Measurements from ENCODE around the gene CD44.

Gene CD44

GRCh38 chr11:35262056-35262455 is 123.1 kb downstream of the CD44 start:
- Histone ChIP-seq H3K36me3 (ENCODE audit: control insufficient read depth, insufficient read depth, low read length) (no peaks in the 10 kb centered on the region), H3K9me3 (ENCODE audit: control insufficient read depth, low read length) (no peaks in the 10 kb centered on the region), H3K4me3 (ENCODE audit: insufficient read depth, low read depth, low read length, poor library complexity, severe bottlenecking) (no peak overlapping the region), H3K27me3 (replicated peaks; ENCODE audit: control insufficient read depth, insufficient read depth, low read length, poor library complexity, severe bottlenecking) (no peaks in the 10 kb centered on the region), H3K27ac (ENCODE audit: insufficient read depth, low read length, poor library complexity, severe bottlenecking) (no peak overlapping the region), H3K4me1 (ENCODE audit: control insufficient read depth, insufficient read depth, low read length, poor library complexity, severe bottlenecking) (peaks cover 11% of the 10 kb centered on the region)
- no peak for DNase-seq

- Histone ChIP-seq H3K36me3 (ENCODE audit: control insufficient read depth, insufficient read depth, low read length) (no peaks in the 10 kb centered on the region), H3K27me3 (replicated peaks; ENCODE audit: control insufficient read depth, insufficient read depth, low read length, poor library complexity, severe bottlenecking) (no peaks in the 10 kb centered on the region), H3K9me3 (ENCODE audit: control insufficient read depth, low read length) (no peaks in the 10 kb centered on the region), H3K27ac (ENCODE audit: insufficient read depth, low read length, poor library complexity, severe bottlenecking) (no peak overlapping the region), H3K4me3 (ENCODE audit: insufficient read depth, low read depth, low read length, poor library complexity, severe bottlenecking) (no peak overlapping the region), H3K4me1 (ENCODE audit: control insufficient read depth, insufficient read depth, low read length, poor library complexity, severe bottlenecking) (peaks cover 4% of the 10 kb centered on the region)
- no peak for DNase-seq
Observed at GRCh38 chr11:35262735-35263134, 123.8 kb downstream of the CD44 start.

- Histone ChIP-seq H3K36me3 (ENCODE audit: control insufficient read depth, insufficient read depth, low read length) (no peaks in the 10 kb centered on the region), H3K4me3 (ENCODE audit: insufficient read depth, low read depth, low read length, poor library complexity, severe bottlenecking) (no peak overlapping the region), H3K27me3 (replicated peaks; ENCODE audit: control insufficient read depth, insufficient read depth, low read length, poor library complexity, severe bottlenecking) (no peaks in the 10 kb centered on the region), H3K27ac (ENCODE audit: insufficient read depth, low read length, poor library complexity, severe bottlenecking) (no peak overlapping the region), H3K4me1 (ENCODE audit: control insufficient read depth, insufficient read depth, low read length, poor library complexity, severe bottlenecking) (no peaks in the 10 kb centered on the region), H3K9me3 (ENCODE audit: control insufficient read depth, low read length) (no peaks in the 10 kb centered on the region)
- no peak for DNase-seq
Observed at GRCh38 chr11:35265755-35266454, 126.9 kb downstream of the CD44 start.

DNA sequence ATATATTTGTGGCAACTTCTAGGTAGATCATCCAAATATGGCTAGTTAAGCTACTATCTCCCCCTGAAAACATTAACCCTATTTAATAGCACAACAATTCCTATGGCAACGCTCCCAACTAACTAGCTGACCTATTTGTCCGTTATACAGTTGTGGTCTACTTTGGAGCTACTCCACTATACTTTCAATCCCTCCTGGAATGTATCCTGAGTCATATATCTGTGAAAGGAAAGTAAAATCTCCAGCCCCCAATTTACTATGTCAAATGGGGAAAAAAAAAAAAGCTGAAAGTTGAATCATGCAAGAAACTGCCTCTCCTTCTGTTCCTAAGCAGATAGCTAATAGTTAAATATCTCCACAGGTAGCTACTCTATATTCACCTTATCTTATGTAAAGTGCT is 128.5 kb downstream of the CD44 start:
- DNase-seq, result no peak
- Histone ChIP-seq H3K27me3 (replicated peaks; ENCODE audit: control insufficient read depth, insufficient read depth, low read length, poor library complexity, severe bottlenecking) (no peaks in the 10 kb centered on the region), H3K4me1 (ENCODE audit: control insufficient read depth, insufficient read depth, low read length, poor library complexity, severe bottlenecking) (peaks cover 5% of the 10 kb centered on the region), H3K27ac (ENCODE audit: insufficient read depth, low read length, poor library complexity, severe bottlenecking) (no peak overlapping the region), H3K9me3 (ENCODE audit: control insufficient read depth, low read length) (no peaks in the 10 kb centered on the region), H3K36me3 (ENCODE audit: control insufficient read depth, insufficient read depth, low read length) (no peaks in the 10 kb centered on the region), H3K4me3 (ENCODE audit: insufficient read depth, low read depth, low read length, poor library complexity, severe bottlenecking) (no peak overlapping the region)

DNA sequence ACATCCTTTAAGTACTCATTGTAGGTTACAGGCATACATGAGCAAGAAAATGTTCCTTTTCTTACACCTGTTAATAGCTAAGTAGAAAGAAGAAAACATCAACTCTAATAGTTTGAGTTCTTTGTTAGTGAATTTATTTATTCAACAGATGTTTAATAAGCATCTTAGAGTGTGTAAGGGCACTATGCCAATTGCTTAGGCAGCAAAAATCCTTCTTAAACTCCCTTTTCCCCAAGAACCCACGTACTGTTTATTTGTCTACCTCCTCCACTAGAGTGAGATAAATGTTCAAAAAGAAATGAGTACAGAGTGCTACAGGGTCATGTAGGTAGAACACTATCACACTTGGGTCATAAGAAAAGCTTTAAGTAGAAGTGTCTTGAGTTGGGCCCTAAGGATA is 131.4 kb downstream of the CD44 start:
- Histone ChIP-seq H3K27me3 (replicated peaks; ENCODE audit: control insufficient read depth, insufficient read depth, low read length, poor library complexity, severe bottlenecking) (no peaks in the 10 kb centered on the region), H3K9me3 (ENCODE audit: control insufficient read depth, low read length) (no peaks in the 10 kb centered on the region), H3K36me3 (ENCODE audit: control insufficient read depth, insufficient read depth, low read length) (no peaks in the 10 kb centered on the region), H3K4me1 (ENCODE audit: control insufficient read depth, insufficient read depth, low read length, poor library complexity, severe bottlenecking) (peaks cover 14% of the 10 kb centered on the region), H3K4me3 (ENCODE audit: insufficient read depth, low read depth, low read length, poor library complexity, severe bottlenecking) (no peak overlapping the region), H3K27ac (ENCODE audit: insufficient read depth, low read length, poor library complexity, severe bottlenecking) (no peak overlapping the region)
- DNase-seq, result no peak

GRCh38 chr11:35271031-35271430 is 132.1 kb downstream of the CD44 start:
- H3K27me3 ChIP-seq (replicated peaks; ENCODE audit: control insufficient read depth, insufficient read depth, low read length, poor library complexity, severe bottlenecking), result no peaks in the 10 kb centered on the region
- H3K4me3 ChIP-seq (ENCODE audit: insufficient read depth, low read depth, low read length, poor library complexity, severe bottlenecking), result no peak overlapping the region
- peaks cover 14% of the 10 kb centered on the region for H3K4me1 ChIP-seq (ENCODE audit: control insufficient read depth, insufficient read depth, low read length, poor library complexity, severe bottlenecking)

GRCh38 chr11:35272391-35272902 is 133.5 kb downstream of the CD44 start:
- Histone ChIP-seq H3K27ac (ENCODE audit: insufficient read depth, low read length, poor library complexity, severe bottlenecking) (no peak overlapping the region), H3K4me1 (ENCODE audit: control insufficient read depth, insufficient read depth, low read length, poor library complexity, severe bottlenecking) (peaks cover 14% of the 10 kb centered on the region), H3K36me3 (ENCODE audit: control insufficient read depth, insufficient read depth, low read length) (no peaks in the 10 kb centered on the region), H3K9me3 (ENCODE audit: control insufficient read depth, low read length) (no peaks in the 10 kb centered on the region), H3K27me3 (replicated peaks; ENCODE audit: control insufficient read depth, insufficient read depth, low read length, poor library complexity, severe bottlenecking) (no peaks in the 10 kb centered on the region), H3K4me3 (ENCODE audit: insufficient read depth, low read depth, low read length, poor library complexity, severe bottlenecking) (peak overlapping the region; percentile 18)
- DNase-seq, result peak in 2 of 3 donors; percentile 4 to 33

More at GRCh38 chr11:35271031-35271430, 132.1 kb downstream of the CD44 start:
- no peak for DNase-seq
- H3K9me3 ChIP-seq (ENCODE audit: control insufficient read depth, low read length), result no peaks in the 10 kb centered on the region
- H3K36me3 ChIP-seq (ENCODE audit: control insufficient read depth, insufficient read depth, low read length), result no peaks in the 10 kb centered on the region
- H3K27ac ChIP-seq (ENCODE audit: insufficient read depth, low read length, poor library complexity, severe bottlenecking), result no peak overlapping the region

GRCh38 chr11:35274909-35275785 is 136.2 kb downstream of the CD44 start:
- no peak for DNase-seq
- Histone ChIP-seq H3K36me3 (ENCODE audit: control insufficient read depth, insufficient read depth, low read length) (no peaks in the 10 kb centered on the region), H3K4me1 (ENCODE audit: control insufficient read depth, insufficient read depth, low read length, poor library complexity, severe bottlenecking) (peaks cover 14% of the 10 kb centered on the region), H3K27me3 (replicated peaks; ENCODE audit: control insufficient read depth, insufficient read depth, low read length, poor library complexity, severe bottlenecking) (no peaks in the 10 kb centered on the region), H3K4me3 (ENCODE audit: insufficient read depth, low read depth, low read length, poor library complexity, severe bottlenecking) (no peak overlapping the region), H3K27ac (ENCODE audit: insufficient read depth, low read length, poor library complexity, severe bottlenecking) (no peak overlapping the region), H3K9me3 (ENCODE audit: control insufficient read depth, low read length) (no peaks in the 10 kb centered on the region)

DNA sequence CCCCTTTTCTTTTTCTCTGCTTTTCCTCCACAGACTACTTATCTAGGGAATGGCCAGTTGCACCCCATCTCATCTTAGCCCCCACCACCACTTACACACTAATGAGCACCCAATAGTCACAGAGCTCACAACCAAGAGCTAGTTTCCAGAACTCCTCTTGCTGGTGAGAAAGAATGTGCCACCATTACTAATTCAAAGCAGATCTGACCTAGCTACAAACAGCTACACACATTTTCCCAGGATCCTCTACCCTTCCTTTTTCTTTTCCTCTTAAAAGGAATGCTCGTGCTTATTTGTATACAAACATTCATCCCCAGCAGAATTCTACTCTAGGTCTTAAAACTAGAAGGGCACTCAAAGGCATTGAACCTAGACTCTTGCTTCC is 136.8 kb downstream of the CD44 start:
- H3K27me3 ChIP-seq (replicated peaks; ENCODE audit: control insufficient read depth, insufficient read depth, low read length, poor library complexity, severe bottlenecking), result no peaks in the 10 kb centered on the region

More for the DNA sequence above, 136.8 kb downstream of the CD44 start:
- Histone ChIP-seq H3K9me3 (ENCODE audit: control insufficient read depth, low read length) (no peaks in the 10 kb centered on the region), H3K4me1 (ENCODE audit: control insufficient read depth, insufficient read depth, low read length, poor library complexity, severe bottlenecking) (peaks cover 14% of the 10 kb centered on the region), H3K36me3 (ENCODE audit: control insufficient read depth, insufficient read depth, low read length) (no peaks in the 10 kb centered on the region), H3K27ac (ENCODE audit: insufficient read depth, low read length, poor library complexity, severe bottlenecking) (no peak overlapping the region), H3K4me3 (ENCODE audit: insufficient read depth, low read depth, low read length, poor library complexity, severe bottlenecking) (no peak overlapping the region)
- no peak for DNase-seq
